ENCODE measurements around the gene NEURL4. TPM values are rescaled to one million over a fixed set of nuclear protein-coding genes. Genes with fewer than 3 reads are reported as not detected.

Gene NEURL4
- total RNA-seq, 1 experiment from 2014 or later, result 46.5 TPM

- H3K4me2 ChIP-seq, result no peak overlapping the region
- POLR2A ChIA-PET (ENCODE audit: unreplicated experiment), result no interaction called here
- no peak overlapping the region for H3K4me3 ChIP-seq
- peaks cover 16% of the 10 kb centered on the region for H3K4me1 ChIP-seq (replicated peaks; ENCODE audit: insufficient read depth)
- H3F3A ChIP-seq (ENCODE audit: insufficient read depth, low read depth), result peaks cover 12% of the 10 kb centered on the region; the same call in 1 of the 2 replicates
- no peaks in the 10 kb centered on the region; the same call in 1 of the 2 replicates for H4K20me1 ChIP-seq (ENCODE audit: insufficient read depth)
- no TSS peak for BruUV-seq (replicated peaks)
- CTCF ChIA-PET, result no interaction called here
- peaks cover 25% of the 10 kb centered on the region for H3K79me2 ChIP-seq (ENCODE audit: low read depth)
- intact Hi-C loops (cut with micrococcal nuclease; ENCODE audit: unreplicated experiment), result no loop called here
- H2AFZ ChIP-seq, result no peak overlapping the region
- no peak overlapping the region for H3K27ac ChIP-seq
- no peaks in the 10 kb centered on the region for H3K9me2 ChIP-seq (ENCODE audit: insufficient read depth)
- H3K27me3 ChIP-seq (ENCODE audit: insufficient read depth, low read depth), result no peaks in the 10 kb centered on the region
- DNase-seq, result no peak
- no peak for TF ChIP-seq CTCF (conservative IDR thresholded peaks at IDR 0.05)
- no peak for TF ChIP-seq EZH2 (IDR thresholded peaks at IDR 0.05; ENCODE audit: low read depth)
- H3K9me3 ChIP-seq (ENCODE audit: insufficient read depth, low read depth), result no peaks in the 10 kb centered on the region
- peaks cover 4% of the 10 kb centered on the region; the same call in 1 of the 2 replicates for H3K36me3 ChIP-seq (ENCODE audit: low read depth)
Measured at GRCh38 chr17:7327056-7327455, 2.1 kb downstream of the NEURL4 start.

DNA sequence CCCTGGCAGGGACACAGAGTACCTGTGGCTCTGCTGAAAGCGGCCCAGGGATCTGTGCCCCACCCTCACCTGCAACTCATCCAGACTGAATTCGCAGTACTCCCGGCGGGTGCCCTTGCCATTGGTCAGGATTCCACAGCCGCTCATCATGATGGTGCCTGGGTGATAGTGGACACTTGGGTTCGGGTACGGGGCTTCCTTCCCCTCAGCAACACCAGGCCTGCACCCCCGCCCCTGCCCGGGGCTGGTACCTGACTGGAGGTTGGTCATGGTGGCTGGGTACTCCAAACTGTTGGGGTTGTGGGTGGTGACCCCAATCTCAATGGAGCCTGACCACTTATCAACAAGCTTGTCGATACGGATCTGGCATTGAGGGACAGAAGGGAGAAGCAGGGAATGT is 2.9 kb downstream of the NEURL4 start:
- Histone ChIP-seq H3K4me2 (no peak overlapping the region), H3K9me3 (ENCODE audit: insufficient read depth, low read depth) (no peaks in the 10 kb centered on the region), H3K79me2 (ENCODE audit: low read depth) (peaks cover 25% of the 10 kb centered on the region), H2AFZ (no peak overlapping the region), H3K36me3 (ENCODE audit: low read depth) (peaks cover 4% of the 10 kb centered on the region; the same call in 1 of the 2 replicates), H3K27ac (no peak overlapping the region), H3K4me3 (no peak overlapping the region), H4K20me1 (ENCODE audit: insufficient read depth) (no peaks in the 10 kb centered on the region; the same call in 1 of the 2 replicates), H3K4me1 (replicated peaks; ENCODE audit: insufficient read depth) (peaks cover 16% of the 10 kb centered on the region), H3F3A (ENCODE audit: insufficient read depth, low read depth) (peaks cover 12% of the 10 kb centered on the region; the same call in 1 of the 2 replicates), H3K27me3 (ENCODE audit: insufficient read depth, low read depth) (no peaks in the 10 kb centered on the region), H3K9me2 (ENCODE audit: insufficient read depth) (no peaks in the 10 kb centered on the region)
- no peak for DNase-seq
- intact Hi-C loops (cut with micrococcal nuclease; ENCODE audit: unreplicated experiment), result no loop called here
- POLR2A ChIA-PET (ENCODE audit: unreplicated experiment), result no interaction called here
- TF ChIP-seq CTCF (conservative IDR thresholded peaks at IDR 0.05) (no peak), EZH2 (IDR thresholded peaks at IDR 0.05; ENCODE audit: low read depth) (no peak)
- BruUV-seq (replicated peaks), result no TSS peak
- CTCF ChIA-PET, result no interaction called here

GRCh38 chr17:7325031-7325528 is 4.1 kb downstream of the NEURL4 start:
- no TSS peak for BruUV-seq (replicated peaks)
- no peak overlapping the region for H2AFZ ChIP-seq

More at GRCh38 chr17:7325031-7325528, 4.1 kb downstream of the NEURL4 start:
- Histone ChIP-seq H3K9me2 (ENCODE audit: insufficient read depth) (no peaks in the 10 kb centered on the region), H4K20me1 (ENCODE audit: insufficient read depth) (no peaks in the 10 kb centered on the region; the same call in 1 of the 2 replicates), H3F3A (ENCODE audit: insufficient read depth, low read depth) (0 out of 2 replicates have a peak, but pooled peaks cover 8% of the 10 kb centered on the region), H3K4me2 (no peak overlapping the region), H3K79me2 (ENCODE audit: low read depth) (peaks cover 25% of the 10 kb centered on the region), H3K9me3 (ENCODE audit: insufficient read depth, low read depth) (no peaks in the 10 kb centered on the region), H3K4me3 (no peak overlapping the region), H3K4me1 (replicated peaks; ENCODE audit: insufficient read depth) (peaks cover 8% of the 10 kb centered on the region), H3K27me3 (ENCODE audit: insufficient read depth, low read depth) (no peaks in the 10 kb centered on the region), H3K36me3 (ENCODE audit: low read depth) (peaks cover 4% of the 10 kb centered on the region; the same call in 1 of the 2 replicates), H3K27ac (no peak overlapping the region)
- no peak for TF ChIP-seq EZH2 (IDR thresholded peaks at IDR 0.05; ENCODE audit: low read depth)
- TF ChIP-seq CTCF (conservative IDR thresholded peaks at IDR 0.05), result no peak
- CTCF ChIA-PET, result interaction anchor here (0.6 kb wide), 1 partner anchor 387 kb away, joined by 3 read pairs; no protein-coding TSS in a partner anchor
- POLR2A ChIA-PET (ENCODE audit: unreplicated experiment), result no interaction called here
- no peak for DNase-seq
- intact Hi-C loops (cut with micrococcal nuclease; ENCODE audit: unreplicated experiment), result no loop called here

Data from PC-9 (cell line).